NCI-H446 (cell line): Measurements from ENCODE around the gene PPARA.

Source experiments
- DNase-seq, 2 experiments: peaks; one replicate each; lab custom pipeline; 2025; lab: John Stamatoyannopoulos, UW

The PPARA gene

GRCh38 chr22:46114518-46115387, 35.6 kb upstream of the PPARA start:
- DNase-seq: no peak

GRCh38 chr22:46115388-46115678, 35.0 kb upstream of the PPARA start:
- DNase-seq: no peak

- no peak for DNase-seq
These were observed 34.4 kb upstream of the PPARA start for GRCh38 chr22:46115755-46116490.

- peak in 1 of 2 experiments; percentile 85 for DNase-seq
These were observed 33.8 kb upstream of the PPARA start for GRCh38 chr22:46116491-46116958.

- no peak for DNase-seq
These were observed 32.8 kb upstream of the PPARA start for GRCh38 chr22:46117206-46118199.

- no peak for DNase-seq
These were observed 31.1 kb upstream of the PPARA start for GRCh38 chr22:46119093-46119728.

- DNase-seq: no peak
These were observed 30.5 kb upstream of the PPARA start for GRCh38 chr22:46119729-46120419.

GRCh38 chr22:46120420-46120737, 29.9 kb upstream of the PPARA start:
- DNase-seq: no peak

- no peak for DNase-seq
These were observed 29.2 kb upstream of the PPARA start for GRCh38 chr22:46121079-46121478.

- no peak for DNase-seq
These were observed 28.6 kb upstream of the PPARA start for GRCh38 chr22:46121523-46122287.

GRCh38 chr22:46122511-46122971, 27.8 kb upstream of the PPARA start:
- DNase-seq: peak in 1 of 2 experiments; percentile 73

- no peak for DNase-seq
These were observed 27.2 kb upstream of the PPARA start for GRCh38 chr22:46122980-46123693.

- DNase-seq: no peak
These were observed 26.5 kb upstream of the PPARA start for GRCh38 chr22:46123694-46124382.

GRCh38 chr22:46124383-46125144, 25.8 kb upstream of the PPARA start:
- no peak for DNase-seq

GRCh38 chr22:46125311-46125710, 25.0 kb upstream of the PPARA start:
- DNase-seq: no peak

- DNase-seq: no peak
These were observed 24.2 kb upstream of the PPARA start for GRCh38 chr22:46125816-46126765.

GRCh38 chr22:46126853-46127385, 23.4 kb upstream of the PPARA start:
- no peak for DNase-seq
